DND-41 (cell line): Measurements from ENCODE around the gene ULK1.

Source experiments
- EZH2 ChIP-seq: IDR thresholded peaks from 3 replicates; pipeline ENCODE4 v1.6.1; 2012; ENCODE audit warnings: borderline replicate concordance, low read depth, mild to moderate bottlenecking, moderate library complexity, low read length, inconsistent platforms; ENCODE audit not compliant: severe bottlenecking
- TF ChIP-seq, protein P1 (sequence below): IDR thresholded peaks from 2 replicates; pipeline ENCODE4 v1.5.1; 2012; ENCODE audit warnings: borderline replicate concordance, low read length, moderate library complexity, mild to moderate bottlenecking; ENCODE audit not compliant: poor library complexity, severe bottlenecking; ENCODE audit errors: extremely low read depth

GRCh38 chr12:131896080-131896810, 1.8 kb downstream of the ULK1 start:
- no peak for TF ChIP-seq EZH2
- TF ChIP-seq, protein P1, sequence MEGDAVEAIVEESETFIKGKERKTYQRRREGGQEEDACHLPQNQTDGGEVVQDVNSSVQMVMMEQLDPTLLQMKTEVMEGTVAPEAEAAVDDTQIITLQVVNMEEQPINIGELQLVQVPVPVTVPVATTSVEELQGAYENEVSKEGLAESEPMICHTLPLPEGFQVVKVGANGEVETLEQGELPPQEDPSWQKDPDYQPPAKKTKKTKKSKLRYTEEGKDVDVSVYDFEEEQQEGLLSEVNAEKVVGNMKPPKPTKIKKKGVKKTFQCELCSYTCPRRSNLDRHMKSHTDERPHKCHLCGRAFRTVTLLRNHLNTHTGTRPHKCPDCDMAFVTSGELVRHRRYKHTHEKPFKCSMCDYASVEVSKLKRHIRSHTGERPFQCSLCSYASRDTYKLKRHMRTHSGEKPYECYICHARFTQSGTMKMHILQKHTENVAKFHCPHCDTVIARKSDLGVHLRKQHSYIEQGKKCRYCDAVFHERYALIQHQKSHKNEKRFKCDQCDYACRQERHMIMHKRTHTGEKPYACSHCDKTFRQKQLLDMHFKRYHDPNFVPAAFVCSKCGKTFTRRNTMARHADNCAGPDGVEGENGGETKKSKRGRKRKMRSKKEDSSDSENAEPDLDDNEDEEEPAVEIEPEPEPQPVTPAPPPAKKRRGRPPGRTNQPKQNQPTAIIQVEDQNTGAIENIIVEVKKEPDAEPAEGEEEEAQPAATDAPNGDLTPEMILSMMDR: no peak
